HCT116 (cell line): ENCODE data around the gene GON4L. TPM values are rescaled to one million over a fixed set of nuclear protein-coding genes. Genes with fewer than 3 reads are reported as not detected.

Experiments
- ATAC-seq: fragments of 200-7000 bp; cut with Tn5 transposase; 2 replicates; pipeline ENCODE4 v1.9.1; 2020; ENCODE audit warnings: mild to moderate bottlenecking, moderate library complexity
- BruUV-seq: library from RNA; stranded (reverse); fragments of 400-500 nt; replicated peaks from 2 replicates; lab custom pipeline; 2021; lab: Mats Ljungman, UMichigan
- CTCF ChIA-PET: fragments of 300-600 bp; sonication (Branson Sonifier 250); formaldehyde crosslinking; loops from one replicate; lab custom pipeline; 2021; ENCODE audit warnings: antibody characterized with exemption; lab: Charles Lee
- POLR2A ChIA-PET: fragments of 300-600, 350-600 bp; sonication (Branson Sonifier 250); formaldehyde crosslinking; loops from one replicate; lab custom pipeline; 2021; ENCODE audit warnings: antibody characterized with exemption; lab: Charles Lee
- RAD21 ChIA-PET, 2 experiments: fragments of 300-600 bp; sonication (Branson Sonifier 250); formaldehyde crosslinking; loops; one replicate each; lab custom pipeline; 2023; ENCODE audit warnings: low total read pairs in 2 of 2; ENCODE audit not compliant: uncharacterized antibody in 2 of 2, unreplicated experiment in 2 of 2, low non-redundant PET in 1 of 2; lab: Charles Lee
- DNase-seq: peaks from one replicate; pipeline ENCODE4 v3.0.0-alpha.2; 2010; ENCODE audit warnings: low read depth, low spot score
- H2AFZ ChIP-seq: fragments of 200-600 bp; shearing (Covaris generic), sonication (generic); 2 replicates; pipeline ENCODE4 v1.6.1; 2017; ENCODE audit warnings: low read depth, mixed run types, mixed read lengths, antibody characterized with exemption, low read length; ENCODE audit not compliant: poor library complexity, severe bottlenecking
- H3K27ac ChIP-seq: 2 replicates; pipeline ENCODE4 v1.5.1; 2012; ENCODE audit warnings: low read depth, low read length
- H3K27me3 ChIP-seq: fragments of 200-600 bp; sonication (generic); 2 replicates; pipeline ENCODE4 v1.6.1; 2016; ENCODE audit warnings: mixed run types, low read length, mixed read lengths; ENCODE audit not compliant: insufficient read depth
- H3K36me3 ChIP-seq, 2 experiments: fragments of 200-500 bp in 1 of 2; fragments of 200-600 bp in 1 of 2; sonication (Bioruptor generic) in 1 of 2; sonication (generic) in 1 of 2; 2 replicates each; pipeline versions ENCODE4 v1.5.1 to v1.6.1; 2014 to 2016; ENCODE audit warnings: low read length in 2 of 2, inconsistent platforms in 1 of 2, mixed read lengths in 1 of 2, mixed run types in 1 of 2; ENCODE audit not compliant: insufficient read depth in 2 of 2, control insufficient read depth in 1 of 2
- H3K4me1 ChIP-seq, 2 experiments: fragments of 200-600 bp in 1 of 2; sonication (generic) in 1 of 2; 2 replicates each; pipeline versions ENCODE4 v1.5.1 to v1.6.1; 2012 to 2017; ENCODE audit warnings: low read length in 2 of 2, inconsistent platforms in 1 of 2, mild to moderate bottlenecking in 1 of 2, mixed read lengths in 1 of 2, mixed run types in 1 of 2, moderate library complexity in 1 of 2; ENCODE audit not compliant: insufficient read depth in 2 of 2, control insufficient read depth in 1 of 2
- H3K4me2 ChIP-seq: fragments of 200-600 bp; sonication (generic); 2 replicates; pipeline ENCODE4 v1.6.1; 2017; ENCODE audit warnings: mixed run types, low read length, mixed read lengths
- H3K4me3 ChIP-seq, 2 experiments: fragments of 200-600 bp in 1 of 2; sonication (generic) in 1 of 2; replicated peaks in 1 of 2; 2 replicates each; pipeline ENCODE4 v1.5.1; 2011 to 2016; ENCODE audit warnings: low read length in 2 of 2, control low read depth in 1 of 2, low read depth in 1 of 2, mild to moderate bottlenecking in 1 of 2, mixed read lengths in 1 of 2, mixed run types in 1 of 2
- H3K79me2 ChIP-seq: fragments of 200-600 bp; sonication (generic); 2 replicates; pipeline ENCODE4 v1.6.1; 2017; ENCODE audit warnings: mild to moderate bottlenecking, mixed run types, low read length, moderate library complexity, mixed read lengths; ENCODE audit not compliant: insufficient read depth
- H3K9ac ChIP-seq: fragments of 200-600 bp; sonication (generic); 2 replicates; pipeline ENCODE4 v1.6.1; 2016; ENCODE audit warnings: low read length, mixed read lengths
- H3K9me2 ChIP-seq: fragments of 200-600 bp; sonication (generic), shearing (Covaris generic); 2 replicates; pipeline ENCODE4 v1.6.1; 2017; ENCODE audit warnings: mixed run types, mild to moderate bottlenecking, moderate library complexity; ENCODE audit not compliant: insufficient read depth
- H3K9me3 ChIP-seq, 2 experiments: fragments of 200-500 bp in 1 of 2; fragments of 200-600 bp in 1 of 2; sonication (Bioruptor generic) in 1 of 2; sonication (generic) in 1 of 2; 2 replicates each; pipeline ENCODE4 v1.6.1; 2014 to 2017; ENCODE audit warnings: low read length in 2 of 2, mixed read lengths in 2 of 2, inconsistent platforms in 1 of 2, low read depth in 1 of 2, mild to moderate bottlenecking in 1 of 2, mixed run types in 1 of 2, moderate library complexity in 1 of 2; ENCODE audit not compliant: control insufficient read depth in 1 of 2, insufficient read depth in 1 of 2
- H4K20me1 ChIP-seq: fragments of 200-600 bp; sonication (generic), shearing (Covaris generic); 2 replicates; pipeline ENCODE4 v1.6.1; 2017; ENCODE audit warnings: mixed run types, mild to moderate bottlenecking, moderate library complexity; ENCODE audit not compliant: insufficient read depth
- EGR1 ChIP-seq: IDR thresholded peaks from 2 replicates; pipeline ENCODE4 v1.6.1; 2012; ENCODE audit warnings: low read depth
- EZH2 ChIP-seq: fragments of 200-600 bp; sonication (generic); IDR thresholded peaks from 2 replicates; pipeline ENCODE4 v1.6.1; 2017; ENCODE audit warnings: antibody characterized with exemption, mixed run types
- EZH2phosphoT487 ChIP-seq: fragments of 200-600 bp; IDR thresholded peaks from 2 replicates; pipeline ENCODE4 v1.6.1; 2018; ENCODE audit warnings: antibody characterized with exemption, borderline replicate concordance
- FOSL1 ChIP-seq: IDR thresholded peaks from 2 replicates; pipeline ENCODE4 v1.6.1; 2012; ENCODE audit warnings: low read depth
- POLR2A ChIP-seq: IDR thresholded peaks from 2 replicates; pipeline ENCODE4 v1.7.0; 2011; ENCODE audit warnings: borderline replicate concordance; ENCODE audit not compliant: insufficient read depth, insufficient read length; ENCODE audit errors: extremely low read depth
- POLR2AphosphoS5 ChIP-seq: IDR thresholded peaks from 2 replicates; pipeline ENCODE4 v1.6.1; 2011; ENCODE audit warnings: mild to moderate bottlenecking, low read depth, low read length, moderate library complexity
- SP1 ChIP-seq: IDR thresholded peaks from 2 replicates; pipeline ENCODE4 v1.6.1; 2012; ENCODE audit warnings: low read depth
- TCF7L2 ChIP-seq: IDR thresholded peaks from 2 replicates; pipeline ENCODE4 v1.7.0; 2011; ENCODE audit warnings: borderline replicate concordance, inconsistent platforms; ENCODE audit not compliant: insufficient read depth, insufficient read length; ENCODE audit errors: extremely low read depth
- YY1 ChIP-seq: IDR thresholded peaks from 2 replicates; pipeline ENCODE4 v1.6.1; 2011; ENCODE audit warnings: low read length, low read depth, moderate library complexity, mild to moderate bottlenecking; ENCODE audit not compliant: insufficient replicate concordance; ENCODE audit errors: extremely low read depth
- intact Hi-C: fragments of 100-400 bp; cut with micrococcal nuclease; formaldehyde crosslinking; loops from 2 replicates; pipeline ENCODE4 v1.10.0; 2022
- total RNA-seq: library from RNA; stranded (reverse); gene quantifications from one replicate; pipeline ENCODE4 v1.2.1, GENCODE V29; 2021; ENCODE audit not compliant: unreplicated experiment
- TF ChIP-seq, protein P1 (sequence below): IDR thresholded peaks from 2 replicates; pipeline ENCODE4 v1.6.1; 2011; ENCODE audit warnings: mild to moderate bottlenecking, low read length, moderate library complexity; ENCODE audit not compliant: insufficient replicate concordance; ENCODE audit errors: extremely low read depth

The GON4L gene
- total RNA-seq, 1 experiment from 2014 or later, result 40.8 TPM

DNA sequence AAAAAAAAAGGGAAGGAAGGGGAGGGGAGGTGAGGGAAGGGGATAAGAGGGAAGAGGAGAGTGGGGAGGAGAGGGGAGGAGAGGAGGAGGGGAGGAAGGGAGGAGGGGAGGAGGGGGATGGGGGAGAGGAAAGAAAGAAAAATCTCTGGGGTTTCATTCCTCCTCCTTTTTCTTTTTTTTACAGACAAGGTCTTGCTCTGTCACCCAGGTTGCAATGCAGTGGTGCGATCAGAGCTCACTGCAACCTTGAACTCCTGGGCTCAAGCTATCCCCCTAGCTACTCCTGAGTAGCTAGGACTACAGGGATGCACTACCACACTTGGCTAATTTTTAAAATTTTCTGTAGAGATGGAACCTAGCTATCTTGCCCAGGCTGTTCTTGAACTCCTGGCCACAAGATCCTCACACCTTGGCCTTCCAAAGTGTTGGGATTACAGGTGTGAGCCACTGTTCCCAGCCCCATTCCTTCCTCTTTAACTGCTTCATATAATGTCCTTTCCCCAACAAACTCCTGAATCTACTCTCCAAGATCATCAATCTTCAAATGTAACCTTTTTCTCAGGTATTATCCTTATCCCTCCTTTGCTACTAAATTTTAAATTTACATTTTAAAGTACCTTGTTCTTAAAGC, 23.2 kb downstream of the GON4L start:
- DNase-seq, result no peak
- Histone ChIP-seq H3K9ac (no peak overlapping the region), H2AFZ (no peak overlapping the region), H3K9me2 (no peaks in the 10 kb centered on the region), H3K4me1 (0 out of 4 replicates have a peak, but pooled peaks cover 2 to 3% of the 10 kb centered on the region in 2 experiments), H3K9me3 (no peaks in the 10 kb centered on the region)
- no peak for ATAC-seq
- intact Hi-C loops, result no loop called here
- no peak for TF ChIP-seq FOSL1
- TF ChIP-seq EZH2, result no peak
- TF ChIP-seq POLR2AphosphoS5, result no peak
- TF ChIP-seq POLR2A, result no peak
- no peak for TF ChIP-seq SP1
- no peak for TF ChIP-seq TCF7L2
- TF ChIP-seq EZH2phosphoT487, result no peak
- no peak for TF ChIP-seq YY1
- TF ChIP-seq, protein P1, sequence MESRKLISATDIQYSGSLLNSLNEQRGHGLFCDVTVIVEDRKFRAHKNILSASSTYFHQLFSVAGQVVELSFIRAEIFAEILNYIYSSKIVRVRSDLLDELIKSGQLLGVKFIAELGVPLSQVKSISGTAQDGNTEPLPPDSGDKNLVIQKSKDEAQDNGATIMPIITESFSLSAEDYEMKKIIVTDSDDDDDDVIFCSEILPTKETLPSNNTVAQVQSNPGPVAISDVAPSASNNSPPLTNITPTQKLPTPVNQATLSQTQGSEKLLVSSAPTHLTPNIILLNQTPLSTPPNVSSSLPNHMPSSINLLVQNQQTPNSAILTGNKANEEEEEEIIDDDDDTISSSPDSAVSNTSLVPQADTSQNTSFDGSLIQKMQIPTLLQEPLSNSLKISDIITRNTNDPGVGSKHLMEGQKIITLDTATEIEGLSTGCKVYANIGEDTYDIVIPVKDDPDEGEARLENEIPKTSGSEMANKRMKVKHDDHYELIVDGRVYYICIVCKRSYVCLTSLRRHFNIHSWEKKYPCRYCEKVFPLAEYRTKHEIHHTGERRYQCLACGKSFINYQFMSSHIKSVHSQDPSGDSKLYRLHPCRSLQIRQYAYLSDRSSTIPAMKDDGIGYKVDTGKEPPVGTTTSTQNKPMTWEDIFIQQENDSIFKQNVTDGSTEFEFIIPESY, result no peak
- TF ChIP-seq EGR1, result no peak
- TF ChIP-seq, all 23 proteins: peak for 0
- Histone ChIP-seq H3K4me3 (no peak overlapping the region), H3K36me3 (no peaks in the 10 kb centered on the region), H3K4me2 (no peak overlapping the region), H3K27me3 (no peaks in the 10 kb centered on the region), H4K20me1 (no peaks in the 10 kb centered on the region), H3K27ac (no peak overlapping the region), H3K79me2 (peaks cover 38% of the 10 kb centered on the region)
- ChIA-PET POLR2A (interaction anchor here (1.6 kb wide), 1 partner anchor 12 kb away, joined by 3 read pairs; no protein-coding TSS in a partner anchor), CTCF (no interaction called here), RAD21 (interaction anchor here in 1 of 2 experiments (0.8 kb wide), 1 partner anchor 59 kb away, joined by 4 read pairs; no protein-coding TSS in a partner anchor)
- BruUV-seq, result no TSS peak
